GM03348 (cell line): ENCODE data around the gene LAMC3.
"Not testable (repeated sequence)": the region's sequence is repeated elsewhere in the genome, so short reads cannot be mapped to it uniquely, and the experiment has no call there.

Experiments used
- DNase-seq: peaks from one replicate; pipeline ENCODE4 v3.0.0; 2012; ENCODE audit warnings: low spot score

LAMC3 gene

DNA sequence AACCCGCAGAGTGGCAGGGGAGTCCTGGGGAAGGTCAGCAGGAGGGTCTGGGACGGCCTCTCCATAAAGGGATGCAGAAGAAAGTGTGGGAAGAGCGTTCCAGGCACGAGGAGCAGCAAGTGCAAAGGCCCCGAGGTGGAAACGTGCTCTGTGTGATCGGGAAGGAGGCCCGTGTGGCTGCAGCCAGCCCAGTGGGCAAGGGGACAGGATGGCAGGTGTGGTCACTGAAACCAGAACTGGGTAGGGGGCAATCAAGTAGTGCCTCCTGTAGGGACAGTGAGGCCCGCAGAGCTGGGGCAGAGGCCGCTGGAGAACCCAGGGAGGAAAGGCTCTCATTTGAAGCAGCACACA lies 16.3 kb upstream of the LAMC3 start:
- DNase-seq = no peak

DNA sequence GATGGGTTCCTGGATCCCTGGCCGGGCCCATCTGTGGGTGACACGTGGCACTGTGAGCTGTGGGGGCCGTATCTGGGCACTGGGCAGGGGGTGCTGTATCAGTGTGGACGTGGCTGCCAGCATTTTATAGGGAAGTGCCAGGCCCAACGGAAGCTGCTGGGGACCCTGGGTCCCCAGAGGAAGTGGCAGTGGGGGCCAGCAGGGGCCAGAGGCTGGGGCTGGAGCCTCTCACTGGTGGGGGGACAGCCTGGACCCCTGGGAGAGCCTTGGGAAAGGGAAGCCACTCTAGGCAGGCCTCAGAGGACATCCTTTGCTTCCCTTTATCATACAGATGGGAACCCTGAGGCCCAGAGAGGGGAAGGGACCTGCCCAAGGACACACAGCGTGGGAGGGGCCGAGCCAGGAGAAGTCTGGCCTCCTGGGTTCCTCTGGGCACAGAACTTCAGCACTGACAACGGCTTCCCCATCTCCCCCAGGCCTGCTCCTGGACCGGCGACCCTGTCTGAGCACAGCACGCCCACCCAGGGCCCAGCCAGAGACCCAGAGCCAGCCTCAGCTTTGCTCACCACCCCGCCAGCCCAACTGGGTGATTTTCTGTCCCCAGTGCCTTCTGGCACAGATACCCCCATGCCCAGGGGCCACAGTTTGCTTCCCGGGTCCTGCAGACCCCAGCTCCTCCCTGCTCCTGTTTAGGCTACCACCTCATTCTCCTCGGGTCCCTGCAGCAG lies 15.5 kb upstream of the LAMC3 start:
- no peak for DNase-seq

DNA sequence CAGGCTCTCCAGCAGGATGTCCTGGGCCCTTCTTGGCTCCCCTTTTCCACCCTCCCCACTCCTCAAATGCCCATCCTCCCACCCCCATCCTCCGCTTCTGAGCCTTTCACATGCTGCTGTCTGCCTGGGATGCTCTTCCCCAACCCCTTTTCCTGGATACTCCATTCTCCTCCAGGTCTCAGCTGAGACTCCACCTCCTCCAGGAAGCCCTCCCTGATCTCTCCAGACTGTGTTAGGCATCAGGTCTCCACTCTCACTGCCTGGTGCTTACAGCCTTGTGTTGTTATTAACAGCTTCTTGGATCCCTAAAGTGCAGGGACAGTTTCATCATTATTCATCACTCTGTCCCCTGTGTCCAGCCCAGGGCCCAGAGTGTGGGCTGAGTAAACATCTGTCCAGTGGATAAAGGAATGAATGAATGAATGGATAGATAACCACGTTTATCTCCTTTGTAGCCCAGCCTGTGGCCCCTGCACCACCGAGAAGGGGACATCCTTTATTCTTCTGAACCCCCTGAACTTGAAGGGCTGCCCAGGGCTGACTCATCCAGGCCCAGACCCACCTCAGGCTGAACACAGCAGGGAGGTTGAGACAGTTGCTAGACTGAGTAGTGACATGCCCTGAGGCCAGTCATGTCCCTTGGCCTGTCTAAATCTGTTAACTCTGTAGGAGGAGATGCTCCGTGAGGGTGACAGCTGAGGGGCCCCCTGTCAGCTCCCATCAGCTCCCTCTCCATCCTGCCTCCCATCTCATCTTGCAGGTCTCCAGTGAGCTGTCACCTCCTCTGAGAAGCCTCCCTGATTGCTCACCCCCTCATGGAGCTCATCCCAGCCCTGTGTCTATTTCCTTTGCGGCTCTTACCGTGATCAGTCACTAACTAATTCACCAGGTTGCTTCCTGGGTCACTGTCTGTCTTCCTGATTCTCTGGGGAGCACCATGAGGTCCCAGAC lies 14.6 kb upstream of the LAMC3 start:
- DNase-seq = no peak

DNA sequence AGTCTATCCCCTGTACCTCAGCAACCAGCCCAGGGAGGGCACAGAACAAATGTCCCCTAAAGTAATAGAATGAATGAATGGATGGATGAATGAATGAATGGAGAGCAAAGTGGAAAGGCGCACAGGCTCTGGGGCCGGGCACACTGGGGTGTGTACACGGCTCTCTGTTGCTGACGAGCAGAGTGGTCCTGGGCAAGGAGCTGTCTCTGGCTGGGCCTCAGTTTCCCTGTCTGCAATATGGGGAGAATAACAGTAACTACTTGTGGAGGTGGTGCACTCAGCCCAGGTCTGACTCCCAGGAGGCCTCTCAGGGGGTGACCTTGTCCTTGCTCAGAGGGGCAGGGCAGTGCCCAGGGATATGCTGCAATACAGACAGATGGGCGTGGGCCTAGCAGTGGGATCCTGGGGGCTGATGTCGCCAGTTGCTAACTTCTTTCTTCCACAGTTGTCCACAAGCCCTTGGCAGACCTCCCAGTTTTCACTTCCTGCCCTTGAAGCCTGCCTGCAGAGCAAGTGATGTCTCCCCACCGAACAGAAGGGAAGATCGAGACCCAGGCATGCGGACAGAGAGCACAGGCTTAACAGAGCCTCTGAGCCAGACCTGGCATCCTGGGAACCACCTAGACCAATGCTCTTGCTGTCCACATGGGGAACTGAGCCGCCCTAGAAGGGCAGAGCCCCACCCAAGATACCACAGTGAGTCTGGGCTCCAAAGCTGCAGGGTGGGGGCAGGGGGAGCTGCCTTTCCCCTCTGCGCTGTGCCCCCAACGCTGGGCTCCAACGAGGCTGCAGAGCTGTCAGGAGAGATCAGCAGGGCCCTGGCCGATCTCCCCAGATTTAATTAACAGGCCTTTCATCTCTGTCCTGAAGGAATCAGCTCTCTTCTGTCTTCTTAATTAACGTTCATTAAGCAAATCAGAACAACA lies 13.6 kb upstream of the LAMC3 start:
- peak; percentile 48 for DNase-seq

DNA sequence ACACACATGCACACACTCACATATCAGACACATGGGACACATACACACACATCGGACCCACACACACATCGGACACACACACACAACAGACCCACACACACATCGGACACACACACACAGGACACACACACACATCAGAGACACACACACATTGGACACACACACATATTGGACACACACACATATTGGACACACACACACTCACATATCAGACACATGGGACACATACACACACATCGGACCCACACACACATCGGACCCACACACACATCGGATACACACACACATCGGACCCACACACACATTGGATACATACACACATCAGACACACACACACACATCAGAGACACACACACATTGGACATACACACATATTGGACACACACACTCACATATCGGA lies 12.8 kb upstream of the LAMC3 start:
- DNase-seq = no peak

DNA sequence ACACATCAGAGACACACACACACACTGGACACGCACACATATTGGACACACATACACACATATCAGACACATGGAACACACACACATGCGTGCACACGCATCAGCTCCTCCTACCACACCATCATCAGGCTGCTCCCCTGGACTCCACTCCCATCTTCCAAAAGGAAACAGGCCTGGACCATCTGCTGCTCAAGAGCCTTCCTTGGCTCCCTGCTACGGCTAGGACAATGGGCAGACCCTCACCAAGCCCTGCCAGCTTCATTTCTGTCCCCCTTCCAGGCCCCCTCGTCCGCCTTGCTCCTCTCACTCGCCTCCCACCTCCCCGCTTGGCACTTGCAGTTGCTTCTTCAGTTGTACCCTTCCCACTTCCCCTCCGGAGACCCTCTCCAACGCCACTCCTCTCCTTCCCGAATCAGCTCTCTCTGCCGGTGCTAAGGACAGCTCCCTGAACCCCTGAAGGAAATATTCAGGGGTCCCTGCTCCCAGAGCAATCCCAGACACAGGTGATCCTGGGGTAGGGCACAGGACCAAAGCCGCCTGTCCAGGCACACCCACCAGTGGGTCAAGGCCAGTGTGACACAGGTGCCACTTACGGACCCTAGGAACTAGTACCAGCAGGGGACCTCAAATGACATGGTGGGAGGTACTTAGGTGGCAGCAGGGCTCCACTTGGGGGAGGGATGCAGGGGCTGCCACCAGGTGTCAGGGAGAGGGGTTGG lies 12.1 kb upstream of the LAMC3 start:
- no peak for DNase-seq

DNA sequence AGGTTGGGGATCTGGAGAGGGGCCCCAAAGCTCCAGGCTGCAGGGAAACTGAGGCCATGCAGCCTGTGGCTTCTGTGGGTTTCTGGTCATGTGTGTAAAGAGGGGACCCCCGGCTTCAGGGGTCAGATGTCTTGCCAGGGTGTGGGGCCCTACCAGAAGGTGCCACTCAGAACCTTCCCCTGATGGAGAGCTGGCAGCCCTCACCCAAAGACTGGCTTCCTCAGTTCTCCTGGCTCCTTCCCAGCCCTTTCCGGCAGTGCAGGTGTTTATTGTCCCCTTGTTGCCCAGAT lies 11.6 kb upstream of the LAMC3 start:
- DNase-seq = no peak

DNA sequence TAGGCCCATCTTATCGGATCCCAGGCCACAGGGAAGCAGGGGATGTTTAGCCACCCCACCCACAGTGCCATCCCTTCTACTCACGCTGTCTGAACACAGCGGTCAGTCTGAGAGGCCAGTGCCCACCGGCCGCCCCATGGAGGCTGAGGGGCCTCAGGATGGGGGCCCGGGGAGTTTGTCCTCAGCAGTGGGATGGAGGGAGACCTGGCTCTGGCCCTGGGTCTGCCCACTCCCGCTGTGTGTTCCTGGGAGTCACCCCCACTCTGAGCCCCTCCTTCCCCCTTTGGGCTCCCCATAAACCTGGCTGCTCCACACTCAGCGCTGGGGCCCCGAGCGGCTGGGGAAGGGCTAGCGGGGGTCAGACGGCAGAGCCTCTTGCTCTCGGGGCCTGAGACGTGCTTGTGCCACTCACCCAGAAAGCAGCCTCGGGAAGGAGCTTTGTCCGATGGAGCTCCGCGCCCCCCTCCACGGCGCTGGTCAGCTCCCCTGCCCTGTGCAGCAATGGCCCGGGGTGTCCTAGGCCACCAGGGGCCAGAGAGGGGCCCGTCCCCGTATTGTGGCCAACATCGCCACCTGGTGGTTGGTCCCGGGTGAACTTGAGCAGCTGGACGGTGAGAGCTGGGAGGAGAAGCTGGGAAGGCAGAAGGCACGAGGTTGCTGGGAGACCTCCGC lies 10.9 kb upstream of the LAMC3 start:
- peak; percentile 95 for DNase-seq

DNA sequence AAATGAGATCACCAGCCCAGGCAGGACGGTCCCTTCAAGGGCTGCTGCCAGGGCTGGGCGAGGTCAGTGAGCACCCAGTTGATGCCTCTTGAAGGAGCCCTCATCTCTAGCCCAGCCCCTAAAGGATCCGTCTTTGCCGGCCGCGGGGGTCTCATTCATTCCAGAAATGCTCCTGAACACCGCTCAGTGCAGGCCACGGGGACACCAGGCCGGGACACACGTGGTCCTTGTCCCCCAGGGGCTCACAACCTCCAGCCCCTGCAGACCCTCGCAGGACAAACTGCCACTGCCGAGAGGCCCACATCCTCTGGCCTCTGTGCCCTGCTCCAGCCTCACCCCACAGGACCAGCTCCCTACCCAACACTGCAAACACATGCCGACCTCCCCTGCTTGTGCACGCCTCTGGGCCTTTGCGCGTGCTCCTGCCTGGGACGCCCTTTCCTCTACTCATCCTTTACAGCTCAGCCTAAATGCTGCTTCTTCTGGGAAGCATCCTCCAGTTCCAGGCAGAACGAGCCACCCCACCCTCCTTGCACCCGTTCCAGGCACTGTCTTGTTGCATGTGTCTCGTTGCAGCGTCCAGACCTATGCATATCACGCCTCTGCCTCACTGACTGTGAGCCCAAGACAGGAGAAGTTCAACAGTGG lies 10.3 kb upstream of the LAMC3 start:
- DNase-seq = no peak

DNA sequence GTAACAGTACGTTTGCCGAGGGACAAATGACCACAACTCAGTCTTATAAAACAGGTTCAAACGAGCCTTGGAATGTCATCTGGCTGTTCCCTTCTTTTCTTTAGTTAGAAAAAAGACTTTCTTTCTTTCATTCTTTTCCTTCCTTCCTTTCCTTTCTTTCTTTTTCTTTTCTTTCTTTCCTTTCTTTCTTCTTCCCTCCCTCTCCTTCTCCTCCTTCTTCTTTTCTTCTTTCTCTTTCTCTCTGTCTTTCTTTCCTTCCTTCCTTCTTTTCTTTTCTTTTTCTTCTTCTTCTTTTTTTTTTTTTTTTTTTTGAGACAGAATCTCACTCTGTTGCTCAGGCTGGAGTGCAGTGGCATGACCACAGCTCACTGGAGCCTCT lies 9.7 kb upstream of the LAMC3 start:
- no peak for DNase-seq

DNA sequence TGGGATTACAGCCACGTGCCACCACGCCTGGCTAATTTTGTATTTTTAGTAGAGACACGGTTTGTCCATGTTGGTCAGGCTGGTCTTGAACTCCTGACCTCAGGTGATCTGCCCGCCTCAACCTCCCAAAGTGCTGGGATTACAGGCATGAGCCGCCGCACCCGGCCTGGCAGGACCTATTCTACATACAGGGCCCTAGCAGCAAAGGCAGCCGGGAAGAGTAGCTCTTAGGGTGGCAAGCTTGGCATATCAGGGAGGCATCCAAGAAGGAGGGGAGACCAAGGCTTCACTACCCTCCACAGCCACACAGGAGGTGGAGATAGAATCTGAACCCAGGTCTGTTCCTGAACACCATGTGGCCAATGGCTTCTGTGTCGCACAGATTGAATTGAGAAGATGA lies 8.4 kb upstream of the LAMC3 start:
- not testable (repeated sequence) for DNase-seq

DNA sequence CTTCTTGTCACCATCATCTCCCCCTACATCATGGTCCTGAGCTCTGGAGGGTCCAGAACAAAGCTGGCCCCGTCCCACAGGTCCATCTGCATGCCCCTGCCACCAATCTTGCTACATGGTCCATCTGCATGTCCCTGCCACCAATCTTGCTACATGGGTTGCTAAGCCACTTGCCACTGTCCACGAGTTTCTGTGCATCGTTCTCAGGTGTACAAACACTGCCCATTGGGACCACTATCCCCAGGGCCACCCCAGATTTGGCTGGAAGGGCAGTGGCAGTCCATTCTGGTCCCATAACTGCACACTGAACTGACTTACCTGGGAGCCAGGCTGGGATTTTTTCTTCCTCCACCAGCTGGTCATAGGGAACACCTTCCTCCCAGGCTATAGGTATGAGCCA lies 8.0 kb upstream of the LAMC3 start:
- no peak for DNase-seq

DNA sequence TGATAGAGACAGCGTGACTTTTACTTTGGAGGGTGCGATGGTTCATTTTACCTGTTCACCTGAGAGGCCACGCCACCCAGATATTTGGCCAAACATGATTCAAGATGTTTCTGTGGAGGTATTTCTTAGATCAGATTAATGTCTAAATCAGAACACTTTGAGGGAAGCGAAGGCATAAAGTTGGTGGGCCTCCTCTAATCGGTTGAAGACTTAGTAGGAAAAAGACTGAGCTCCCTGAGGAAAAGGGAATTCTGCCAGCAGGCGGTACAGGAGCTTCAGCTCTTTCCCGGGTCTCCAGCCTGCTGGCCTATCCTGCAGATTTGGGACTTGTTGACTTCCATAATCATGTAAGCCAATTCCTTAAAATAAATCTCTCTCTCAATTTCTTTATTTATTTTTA lies 7.0 kb upstream of the LAMC3 start:
- no peak for DNase-seq

DNA sequence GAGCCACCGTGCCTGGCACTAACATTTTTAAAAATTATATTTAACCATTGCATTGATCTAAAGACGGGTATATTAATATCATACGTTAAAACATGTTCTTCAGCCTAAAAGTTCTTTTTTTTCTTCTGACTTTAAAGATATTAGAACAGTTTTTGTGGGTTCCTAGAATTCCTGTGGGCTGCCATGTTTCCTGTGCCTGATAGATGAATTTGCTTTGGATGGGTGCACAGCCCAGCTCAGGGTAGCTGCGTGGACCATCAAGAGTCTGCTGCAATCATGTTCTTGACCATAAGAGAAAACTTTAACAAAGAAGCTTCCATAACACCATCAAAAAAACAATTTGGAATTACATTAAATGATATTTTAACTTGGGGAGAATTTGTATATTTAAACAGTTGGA lies 2.4 kb upstream of the LAMC3 start:
- no peak for DNase-seq

DNA sequence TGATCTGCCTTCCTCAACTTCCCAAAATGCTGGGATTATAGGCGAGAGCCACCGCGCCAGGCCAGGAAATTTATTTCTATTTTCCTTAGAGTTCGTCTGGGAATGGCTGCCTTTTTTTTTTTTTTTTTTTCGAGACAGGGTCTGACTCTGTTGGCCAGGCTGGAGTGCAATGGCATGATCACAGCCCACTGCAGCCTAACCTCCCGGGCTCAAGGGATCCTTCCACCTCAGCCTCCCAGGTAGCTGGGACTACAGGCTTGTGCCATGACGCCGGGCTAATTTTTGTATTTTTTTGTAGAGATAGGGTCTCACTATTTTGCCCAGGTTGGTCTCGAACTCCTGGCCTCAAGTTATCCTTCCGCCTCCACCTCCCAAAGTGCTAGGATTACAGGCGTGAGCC lies 888 bp upstream of the LAMC3 start:
- no peak for DNase-seq

DNA sequence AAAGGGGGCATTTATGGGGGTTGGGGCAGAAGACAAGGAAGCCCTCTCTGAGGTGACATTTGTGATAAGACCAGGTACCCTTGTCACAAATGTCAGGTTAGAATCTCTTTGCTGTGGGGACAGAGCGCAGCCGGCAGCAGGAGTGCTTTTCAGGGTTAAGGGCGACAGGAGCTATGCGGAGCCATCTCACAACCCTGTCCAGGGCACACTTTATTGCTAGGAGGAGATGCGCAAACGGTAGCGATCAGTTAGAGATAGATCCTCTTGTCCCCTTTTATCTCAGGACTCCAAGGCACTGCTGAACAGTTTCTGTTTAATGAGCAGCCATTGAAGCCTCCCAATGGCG lies 438 bp upstream of the LAMC3 start:
- no peak for DNase-seq

DNA sequence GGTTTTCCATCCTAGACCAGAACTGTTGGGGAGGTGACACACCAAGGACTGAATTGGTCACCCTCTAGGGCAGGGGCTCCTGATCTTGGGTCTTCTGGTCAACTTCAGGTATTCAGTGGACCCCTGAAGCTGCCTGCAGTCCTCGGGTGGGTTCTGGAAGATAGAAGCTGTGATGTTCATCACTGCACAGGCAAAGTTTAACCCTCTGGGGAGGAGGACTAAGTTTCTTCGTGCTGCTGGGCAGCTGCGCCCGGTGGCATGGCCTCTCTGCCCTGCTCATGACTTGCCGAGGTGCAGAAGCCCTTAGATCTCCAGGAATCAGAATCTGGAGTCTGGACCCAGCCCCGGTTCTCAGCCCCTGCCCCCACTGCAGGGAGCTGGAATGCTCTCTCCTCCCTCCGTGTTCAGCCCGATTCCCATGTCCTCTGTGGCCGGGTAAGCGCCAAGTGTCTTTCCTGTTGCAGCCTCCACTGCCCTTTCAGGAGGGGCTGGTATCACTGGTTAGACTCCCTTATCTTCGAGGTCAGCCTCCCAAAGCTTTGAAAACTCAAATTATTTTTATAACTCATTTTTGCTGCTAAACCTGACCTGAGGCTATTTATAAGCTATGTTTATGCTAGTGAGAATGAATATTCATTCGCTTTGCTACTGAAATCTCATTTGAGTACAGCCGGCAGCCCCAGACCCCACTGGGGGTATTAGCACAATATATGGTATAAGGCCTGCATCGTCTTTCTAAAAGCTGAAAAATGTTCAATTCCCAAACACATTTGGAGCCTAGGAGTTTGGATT lies 1.7 kb downstream of the LAMC3 start:
- DNase-seq = no peak

DNA sequence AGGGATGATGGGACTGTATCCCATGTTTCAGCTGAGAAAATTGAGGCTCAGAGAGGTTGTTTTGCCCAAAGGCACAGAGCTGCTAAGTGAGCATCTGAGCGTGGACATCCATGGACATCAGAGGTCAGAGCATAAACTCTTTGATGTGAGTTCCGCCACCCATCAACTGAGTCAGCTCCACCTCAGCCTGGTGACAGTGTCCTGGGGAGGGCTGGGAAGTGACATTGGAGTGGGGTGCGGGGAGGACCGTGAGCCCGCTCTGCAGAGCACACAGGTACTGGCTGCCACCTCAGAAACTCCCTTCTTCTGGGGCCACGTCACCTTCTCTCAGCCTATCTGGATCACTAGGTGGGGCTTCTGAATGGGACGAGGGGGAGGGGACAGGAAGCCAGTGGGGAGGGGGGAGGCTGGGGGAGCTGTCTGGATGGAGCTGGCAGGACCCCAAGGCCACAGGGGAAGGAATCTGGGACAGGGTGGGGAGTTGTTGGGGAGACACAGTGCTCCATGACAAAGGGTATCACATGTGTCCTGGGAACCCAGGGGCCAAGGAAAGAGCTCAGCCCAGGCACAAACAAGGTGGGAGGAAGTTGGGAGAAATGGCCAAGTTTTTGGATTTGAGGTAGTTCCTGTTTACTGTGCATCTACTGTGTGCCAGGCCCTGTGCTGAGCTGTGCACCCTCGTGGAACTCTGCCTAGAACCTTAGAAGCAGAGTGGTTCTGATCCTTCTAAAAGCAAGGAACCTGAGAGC lies 2.5 kb downstream of the LAMC3 start:
- DNase-seq = no peak

DNA sequence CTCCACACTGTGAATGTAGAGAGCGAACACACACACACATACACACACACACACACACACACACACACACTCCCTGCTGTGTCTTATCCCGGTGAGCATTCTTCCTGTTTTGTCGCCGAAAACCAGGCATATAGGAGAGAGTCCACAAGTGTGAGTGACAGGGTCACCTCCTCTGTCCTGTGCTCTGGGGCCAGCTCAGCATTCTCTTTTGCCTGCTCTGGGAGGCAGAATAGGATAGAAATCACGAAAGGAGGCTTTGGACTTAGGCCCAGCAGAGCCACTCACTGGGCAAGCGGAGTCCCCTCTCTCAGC lies 3.0 kb downstream of the LAMC3 start:
- no peak for DNase-seq
